Testis (tissue), 2 donors: ENCODE measurements around the gene STK39.

Experiments used
- CTCF ChIP-seq, 3 experiments: fragments of 450-650 bp in 2 of 3; fragments of 200-600 bp in 1 of 3; sonication (generic) in 1 of 3; IDR thresholded peaks; one replicate each; pipeline ENCODE4 v1.5.1; 2016 to 2019; ENCODE audit warnings: antibody characterized with exemption in 3 of 3, mild to moderate bottlenecking in 2 of 3, moderate library complexity in 1 of 3
- POLR2A ChIP-seq: fragments of 450-650 bp; IDR thresholded peaks from one replicate; pipeline ENCODE4 v1.6.1; 2017; ENCODE audit warnings: antibody characterized with exemption, mild to moderate bottlenecking, moderate library complexity

DNA sequence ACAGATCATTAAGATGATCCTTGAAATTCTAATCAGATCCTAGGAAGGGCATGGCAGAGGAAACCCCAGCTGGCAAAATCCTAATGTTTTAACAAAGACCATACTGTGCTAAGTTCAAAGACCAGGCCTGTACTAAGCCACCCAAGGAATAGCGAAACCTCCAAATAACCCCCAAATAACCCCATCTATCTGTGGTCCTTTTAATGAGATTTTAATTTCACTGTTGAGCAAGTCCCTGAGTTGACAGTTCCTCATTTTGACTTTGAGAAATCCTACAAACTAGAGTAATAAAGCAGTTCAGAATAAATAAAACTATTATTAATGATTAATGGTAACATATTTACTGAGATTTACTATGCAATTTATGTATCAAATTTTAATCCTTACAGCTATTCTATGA, 259.8 kb downstream of the STK39 start:
- TF ChIP-seq CTCF (IDR thresholded peaks at IDR 0.05) (no peak), POLR2A (no peak)
